Psoas muscle (tissue), 8 donors: Measurements from ENCODE around the gene KIAA0319L. TPM values are rescaled to one million over a fixed set of nuclear protein-coding genes. Genes with fewer than 3 reads are reported as not detected.

Experiments used
- ATAC-seq, 4 donors: fragments of 200-7000 bp; cut with Tn5 transposase; one replicate each; pipeline ENCODE4 v1.9.1; 2020; ENCODE audit warnings: moderate library complexity in 3 of 4, mild to moderate bottlenecking in 2 of 4
- DNase-seq, 2 donors: peaks; one replicate each; pipeline ENCODE4 v3.0.0-alpha.2; 2020
- H3K27ac ChIP-seq: fragments of 200-600 bp; one replicate; pipeline ENCODE4 v1.8.0; 2022
- H3K27me3 ChIP-seq, 3 donors: fragments of 200-600 bp in 1 of 3; one replicate each; pipeline versions ENCODE4 v1.6.1 to v1.8.0; 2013 to 2022; ENCODE audit warnings: low read length in 2 of 3, mild to moderate bottlenecking in 2 of 3, moderate library complexity in 1 of 3; ENCODE audit not compliant: insufficient read depth in 3 of 3
- H3K36me3 ChIP-seq, 2 donors: fragments of 200-600 bp in 1 of 2; one replicate each; pipeline versions ENCODE4 v1.6.1 to v1.8.0; 2013 to 2022; ENCODE audit warnings: low read depth in 1 of 2, mild to moderate bottlenecking in 1 of 2, moderate library complexity in 1 of 2; ENCODE audit not compliant: insufficient read depth in 1 of 2
- H3K4me1 ChIP-seq: fragments of 200-600 bp; one replicate; pipeline ENCODE4 v1.8.0; 2022
- H3K4me3 ChIP-seq: fragments of 200-600 bp; one replicate; pipeline ENCODE4 v1.8.0; 2022; ENCODE audit warnings: mild to moderate bottlenecking
- H3K9me3 ChIP-seq: fragments of 200-600 bp; one replicate; pipeline ENCODE4 v1.8.0; 2022
- CTCF ChIP-seq: fragments of 200-600 bp; IDR thresholded peaks from one replicate; pipeline ENCODE4 v1.8.0; 2022; ENCODE audit warnings: antibody characterized with exemption
- WGBS, 3 donors: extraction: QIAGEN DNeasy Blood & Tissue Kit; methylation state at CpG; one replicate each; pipeline versions ENCODE4 v1.1.6 to v1.1.7; 2013; 5-methylcytosine and 5-hydroxymethylcytosine counted together
- intact Hi-C, 2 donors: fragments of 100-400 bp; cut with DNase I; formaldehyde crosslinking; loops; one replicate each; pipeline versions ENCODE4 v1.11.0 to v1.14.2; 2022
- polyA plus RNA-seq, 3 donors: library from polyadenylated mRNA; stranded (reverse); fragments of 200-250 nt; gene quantifications; one replicate each; pipeline ENCODE4 v1.2.3, GENCODE V29; 2013
- total RNA-seq, 4 donors: library from RNA; stranded (reverse); fragmentation: NEBNext Ultra II Directional in 2 of 4; extraction: Animal tissue kit (Norgen Biotek cat#: 25700) in 2 of 4; gene quantifications; one replicate each; pipeline versions ENCODE4 v1.2.1 to v1.2.4, GENCODE V29; 2021 to 2023
- donor health status: healthy with polysubstance abuse.
- donor health status: DM: no; HTN: no; CAD: no; lungs with moderate emphysema.
- donor health status: Bipolar disorder and iron deficiency.
- donor health status: healthy.
- donor health status: DM: yes; HTN: yes; CAD: no.
- donor health status: DM: no; HTN: no; CAD: no.
- donor health status: DM: no; HTN: no; CAD: no.
- donor health status: DM: yes; HTN: yes; CAD: no.

The KIAA0319L gene
- total and polyA plus RNA-seq, 7 donors, result 18.0 to 46.9 (median 35.7) TPM

DNA sequence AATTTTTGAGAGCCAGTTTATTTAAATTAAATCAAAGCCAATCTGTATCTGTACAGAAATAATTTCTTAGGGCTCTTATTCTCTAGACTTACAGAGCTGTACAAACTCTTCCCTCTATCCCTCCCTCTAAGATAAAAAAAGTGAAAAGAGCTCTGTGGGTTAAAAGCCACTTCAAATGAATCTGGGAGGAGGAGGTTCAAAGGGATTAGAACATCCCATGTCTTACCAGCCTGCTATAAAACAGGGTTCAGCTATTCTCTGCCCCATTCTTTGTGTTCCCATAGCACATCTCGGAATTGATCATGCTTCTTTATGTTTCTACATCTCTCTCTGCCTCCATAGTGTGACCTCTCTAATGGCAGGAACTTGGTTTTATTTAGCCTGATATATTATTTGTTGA is 19.4 kb downstream of the KIAA0319L start:
- no peaks in the 10 kb centered on the region for H3K36me3 ChIP-seq
- no peak overlapping the region for H3K4me3 ChIP-seq
- no peaks in the 10 kb centered on the region for H3K27me3 ChIP-seq
- TF ChIP-seq CTCF, result no peak
- H3K27ac ChIP-seq, result peak overlapping the region; percentile 8
- intact Hi-C loops, result no loop called here
- no peaks in the 10 kb centered on the region for H3K9me3 ChIP-seq
- ATAC-seq, result no peak
- DNase-seq, result no peak
- WGBS, 3 donors, result 97 to 98% (median 97%) methylated on average over 1 of the region's 1 CpG
- peaks cover 58% of the 10 kb centered on the region for H3K4me1 ChIP-seq

GRCh38 chr1:35536556-35537162 is 20.5 kb downstream of the KIAA0319L start:
- Histone ChIP-seq H3K36me3 (no peaks in the 10 kb centered on the region), H3K4me1 (peaks cover 64% of the 10 kb centered on the region), H3K9me3 (no peaks in the 10 kb centered on the region), H3K27me3 (no peaks in the 10 kb centered on the region), H3K27ac (no peak overlapping the region), H3K4me3 (no peak overlapping the region)
- ATAC-seq, result no peak
- DNase-seq, result no peak
- TF ChIP-seq CTCF, result no peak
- WGBS, 3 donors, result 91 to 93% (median 92%) methylated on average over 2 of the region's 2 CpGs
- intact Hi-C loops, result no loop called here

GRCh38 chr1:35535243-35535642 is 22.0 kb downstream of the KIAA0319L start:
- Histone ChIP-seq H3K9me3 (no peaks in the 10 kb centered on the region), H3K36me3 (no peaks in the 10 kb centered on the region), H3K4me3 (no peak overlapping the region), H3K4me1 (peaks cover 58% of the 10 kb centered on the region), H3K27me3 (no peaks in the 10 kb centered on the region), H3K27ac (no peak overlapping the region)
- intact Hi-C loops, result no loop called here
- DNase-seq, result no peak
- ATAC-seq, result no peak
- TF ChIP-seq CTCF, result no peak

- DNase-seq, result no peak
- no peak for ATAC-seq
- no peak for TF ChIP-seq CTCF
- intact Hi-C loops, result no loop called here
- no peaks in the 10 kb centered on the region for H3K36me3 ChIP-seq
- peaks cover 43% of the 10 kb centered on the region for H3K4me1 ChIP-seq
- no peak overlapping the region for H3K4me3 ChIP-seq
- 30 to 43% (median 39%) methylated on average over 1 of the region's 1 CpG for WGBS, 3 donors
- no peak overlapping the region for H3K27ac ChIP-seq
- no peaks in the 10 kb centered on the region for H3K27me3 ChIP-seq
- H3K9me3 ChIP-seq, result no peaks in the 10 kb centered on the region
Measured at GRCh38 chr1:35533586-35533985, 23.6 kb downstream of the KIAA0319L start.
